ENCODE measurements around the gene TAF10.

DNA sequence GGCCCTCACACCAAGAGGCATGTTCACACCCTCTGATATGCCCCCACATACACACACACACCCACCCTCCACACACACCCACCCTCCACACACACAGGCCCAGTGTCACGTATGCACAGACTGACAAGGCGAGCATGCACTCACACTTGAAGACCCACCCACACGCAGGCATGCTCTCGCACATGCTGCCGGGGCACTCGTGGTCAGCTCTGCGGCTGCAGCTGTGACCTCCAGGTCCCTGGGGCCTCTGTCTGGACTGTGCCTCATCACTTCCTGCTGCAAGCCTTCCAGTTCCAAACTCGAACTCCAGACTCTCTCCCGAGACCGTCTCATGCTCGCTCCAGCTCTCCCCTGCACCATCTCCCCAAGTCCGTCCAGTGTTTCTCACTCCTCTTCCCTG lies 34.1 kb upstream of the TAF10 start:
- TF ChIP-seq POLR2A (IDR thresholded peaks at IDR 0.05) (no peak), CTCF (IDR thresholded peaks at IDR 0.05) (no peak)
